Measurements from ENCODE around the gene ZNF628. TPM values are rescaled to one million over a fixed set of nuclear protein-coding genes. Genes with fewer than 3 reads are reported as not detected.

Gene ZNF628
- total and polyA plus RNA-seq, 2 donors (not counting 1 experiment from before 2014, with no cell fraction given) = 0.49 to 1.3 TPM

- no peak overlapping the region for H3K27ac ChIP-seq (ENCODE audit: insufficient read depth, low read length)
- H3K36me3 ChIP-seq (ENCODE audit: control insufficient read depth, insufficient read depth, low read length) = no peaks in the 10 kb centered on the region
- peaks cover 44% of the 10 kb centered on the region for H3K27me3 ChIP-seq (ENCODE audit: control insufficient read depth, insufficient read depth, low read length)
- no peaks in the 10 kb centered on the region for H3K9me3 ChIP-seq (ENCODE audit: control insufficient read depth, insufficient read depth, low read depth, low read length)
- no peak overlapping the region for H3K4me3 ChIP-seq (replicated peaks in 1 of 4; ENCODE audit: control extremely low read depth in 1 of 4, insufficient read depth in 1 of 4, low read depth in 3 of 4, low read length in 4 of 4)
- TF ChIP-seq, protein P1, sequence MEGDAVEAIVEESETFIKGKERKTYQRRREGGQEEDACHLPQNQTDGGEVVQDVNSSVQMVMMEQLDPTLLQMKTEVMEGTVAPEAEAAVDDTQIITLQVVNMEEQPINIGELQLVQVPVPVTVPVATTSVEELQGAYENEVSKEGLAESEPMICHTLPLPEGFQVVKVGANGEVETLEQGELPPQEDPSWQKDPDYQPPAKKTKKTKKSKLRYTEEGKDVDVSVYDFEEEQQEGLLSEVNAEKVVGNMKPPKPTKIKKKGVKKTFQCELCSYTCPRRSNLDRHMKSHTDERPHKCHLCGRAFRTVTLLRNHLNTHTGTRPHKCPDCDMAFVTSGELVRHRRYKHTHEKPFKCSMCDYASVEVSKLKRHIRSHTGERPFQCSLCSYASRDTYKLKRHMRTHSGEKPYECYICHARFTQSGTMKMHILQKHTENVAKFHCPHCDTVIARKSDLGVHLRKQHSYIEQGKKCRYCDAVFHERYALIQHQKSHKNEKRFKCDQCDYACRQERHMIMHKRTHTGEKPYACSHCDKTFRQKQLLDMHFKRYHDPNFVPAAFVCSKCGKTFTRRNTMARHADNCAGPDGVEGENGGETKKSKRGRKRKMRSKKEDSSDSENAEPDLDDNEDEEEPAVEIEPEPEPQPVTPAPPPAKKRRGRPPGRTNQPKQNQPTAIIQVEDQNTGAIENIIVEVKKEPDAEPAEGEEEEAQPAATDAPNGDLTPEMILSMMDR (conservative IDR thresholded peaks at IDR 0.05 in 1 of 2, IDR thresholded peaks at IDR 0.05 in 1 of 2; ENCODE audit: low read depth in 1 of 2, low read length in 2 of 2) = no peak
- peak; percentile 51 for TF ChIP-seq EZH2 (IDR thresholded peaks at IDR 0.05; ENCODE audit: low read length, missing control alignments)
- no peaks in the 10 kb centered on the region for H4K20me1 ChIP-seq (ENCODE audit: control insufficient read depth, extremely low read depth, insufficient read depth, low read length)
- no peaks in the 10 kb centered on the region for H3K4me1 ChIP-seq (ENCODE audit: control insufficient read depth, extremely low read depth, insufficient read depth, low read length)
- no peak for DNase-seq (ENCODE audit: low read depth in 2 of 2)
- H3K9ac ChIP-seq (ENCODE audit: insufficient read depth, low read length) = no peak overlapping the region
- no peak overlapping the region for H2AFZ ChIP-seq (ENCODE audit: low read length)
- H3K4me2 ChIP-seq (ENCODE audit: extremely low read depth, insufficient read depth, low read length) = no peak overlapping the region
- no peaks in the 10 kb centered on the region for H3K79me2 ChIP-seq (ENCODE audit: control insufficient read depth, insufficient read depth, low read length)
Measured at GRCh38 chr19:55440411-55441105, 35.9 kb upstream of the ZNF628 start.

DNA sequence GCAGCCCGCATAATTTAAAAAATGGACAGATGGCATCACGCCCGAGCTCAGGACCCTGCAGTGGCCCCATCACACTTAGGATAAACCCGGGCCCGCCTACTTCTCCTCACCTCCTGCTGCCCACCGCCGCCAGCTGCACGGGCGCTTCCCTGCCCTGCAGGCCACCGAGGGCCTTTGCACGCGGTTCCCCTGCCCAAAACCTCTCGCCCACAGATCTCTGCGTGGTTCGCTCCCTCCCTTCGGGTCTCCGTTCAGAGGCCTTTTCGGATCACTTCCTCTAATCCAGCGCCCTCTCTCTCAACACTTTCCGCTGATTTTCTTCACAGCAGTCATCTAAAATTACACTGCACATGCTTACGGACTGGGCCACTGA lies 35.1 kb upstream of the ZNF628 start:
- no peaks in the 10 kb centered on the region for H4K20me1 ChIP-seq (ENCODE audit: control insufficient read depth, extremely low read depth, insufficient read depth, low read length)
- H3K27me3 ChIP-seq (ENCODE audit: control insufficient read depth, insufficient read depth, low read length) = peaks cover 44% of the 10 kb centered on the region
- H3K9me3 ChIP-seq (ENCODE audit: control insufficient read depth, insufficient read depth, low read depth, low read length) = no peaks in the 10 kb centered on the region
- H3K9ac ChIP-seq (ENCODE audit: insufficient read depth, low read length) = no peak overlapping the region
- H3K27ac ChIP-seq (ENCODE audit: insufficient read depth, low read length) = no peak overlapping the region
- H3K4me1 ChIP-seq (ENCODE audit: control insufficient read depth, extremely low read depth, insufficient read depth, low read length) = no peaks in the 10 kb centered on the region
- no peak overlapping the region for H3K4me3 ChIP-seq (replicated peaks in 1 of 4; ENCODE audit: control extremely low read depth in 1 of 4, insufficient read depth in 1 of 4, low read depth in 3 of 4, low read length in 4 of 4)
- no peaks in the 10 kb centered on the region for H3K79me2 ChIP-seq (ENCODE audit: control insufficient read depth, insufficient read depth, low read length)
- no peak overlapping the region for H2AFZ ChIP-seq (ENCODE audit: low read length)
- no peaks in the 10 kb centered on the region for H3K36me3 ChIP-seq (ENCODE audit: control insufficient read depth, insufficient read depth, low read length)
- no peak for DNase-seq (ENCODE audit: low read depth in 2 of 2)
- H3K4me2 ChIP-seq (ENCODE audit: extremely low read depth, insufficient read depth, low read length) = no peak overlapping the region
- no peak for TF ChIP-seq EZH2 (IDR thresholded peaks at IDR 0.05; ENCODE audit: low read length, missing control alignments)
- TF ChIP-seq, protein P1 (conservative IDR thresholded peaks at IDR 0.05 in 1 of 2, IDR thresholded peaks at IDR 0.05 in 1 of 2; ENCODE audit: low read depth in 1 of 2, low read length in 2 of 2) = no peak

DNA sequence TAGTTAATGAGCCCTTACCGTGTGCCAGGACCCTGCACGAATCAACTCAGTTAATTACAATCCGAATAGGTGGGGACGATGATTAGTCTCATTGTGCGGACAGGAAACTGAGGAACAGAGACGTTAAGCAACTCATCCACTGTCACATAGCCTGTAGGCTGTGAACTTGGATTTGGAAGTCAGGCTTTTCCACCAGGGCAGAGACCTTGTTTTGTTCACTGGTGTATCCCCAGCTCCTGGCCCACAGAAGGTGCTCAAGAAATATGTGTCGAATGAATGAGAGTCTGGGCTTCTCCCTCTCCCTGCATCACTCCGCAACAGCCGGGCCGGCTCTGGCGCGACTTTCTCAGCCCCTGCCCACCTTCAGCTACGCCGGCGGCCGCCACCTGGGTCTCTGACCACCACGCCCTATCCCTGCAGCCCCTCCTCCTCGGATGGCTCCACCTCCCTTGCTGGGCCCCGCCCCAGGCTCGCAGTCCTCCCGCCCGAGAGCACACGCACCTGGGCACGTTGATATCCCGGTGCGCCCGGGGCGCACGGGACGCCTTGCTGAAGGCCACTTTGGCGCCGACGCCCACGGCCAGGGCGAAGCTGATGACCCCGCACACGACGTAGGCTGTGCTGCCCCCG lies 34.6 kb upstream of the ZNF628 start:
- peak; percentile 98 for TF ChIP-seq EZH2 (IDR thresholded peaks at IDR 0.05; ENCODE audit: low read length, missing control alignments)
- TF ChIP-seq, protein P1 (conservative IDR thresholded peaks at IDR 0.05 in 1 of 2, IDR thresholded peaks at IDR 0.05 in 1 of 2; ENCODE audit: low read depth in 1 of 2, low read length in 2 of 2) = no peak
- Histone ChIP-seq H3K36me3 (ENCODE audit: control insufficient read depth, insufficient read depth, low read length) (no peaks in the 10 kb centered on the region), H3K9ac (ENCODE audit: insufficient read depth, low read length) (no peak overlapping the region), H4K20me1 (ENCODE audit: control insufficient read depth, extremely low read depth, insufficient read depth, low read length) (no peaks in the 10 kb centered on the region), H3K27me3 (ENCODE audit: control insufficient read depth, insufficient read depth, low read length) (peaks cover 44% of the 10 kb centered on the region), H3K4me2 (ENCODE audit: extremely low read depth, insufficient read depth, low read length) (no peak overlapping the region), H3K4me1 (ENCODE audit: control insufficient read depth, extremely low read depth, insufficient read depth, low read length) (no peaks in the 10 kb centered on the region), H3K4me3 (replicated peaks in 1 of 4; ENCODE audit: control extremely low read depth in 1 of 4, insufficient read depth in 1 of 4, low read depth in 3 of 4, low read length in 4 of 4) (no peak overlapping the region), H3K27ac (ENCODE audit: insufficient read depth, low read length) (no peak overlapping the region), H3K9me3 (ENCODE audit: control insufficient read depth, insufficient read depth, low read depth, low read length) (no peaks in the 10 kb centered on the region), H2AFZ (ENCODE audit: low read length) (no peak overlapping the region), H3K79me2 (ENCODE audit: control insufficient read depth, insufficient read depth, low read length) (no peaks in the 10 kb centered on the region)
- DNase-seq (ENCODE audit: low read depth in 2 of 2) = no peak

All from fibroblast of lung (primary cell).